Fibroblast of lung (primary cell): ENCODE data around the gene PIGC. TPM values are rescaled to one million over a fixed set of nuclear protein-coding genes. Genes with fewer than 3 reads are reported as not detected.

Source experiments
- DNase-seq, 2 donors: peaks; one replicate each; pipeline versions ENCODE4 v3.0.0 to v3.0.0-alpha.2; 2010; ENCODE audit warnings: low read depth in 2 of 2
- H2AFZ ChIP-seq: 2 replicates; pipeline ENCODE4 v1.5.1; 2012; ENCODE audit warnings: low read length, control low read depth, inconsistent platforms
- H3K27ac ChIP-seq: 2 replicates; pipeline ENCODE4 v1.5.1; 2011; ENCODE audit warnings: low read length, control low read depth; ENCODE audit not compliant: insufficient read depth
- H3K27me3 ChIP-seq: 2 replicates; pipeline ENCODE4 v1.5.1; 2011; ENCODE audit warnings: mild to moderate bottlenecking, low read length; ENCODE audit not compliant: control insufficient read depth, insufficient read depth
- H3K36me3 ChIP-seq: 2 replicates; pipeline ENCODE4 v1.5.1; 2011; ENCODE audit warnings: low read length; ENCODE audit not compliant: control insufficient read depth, insufficient read depth
- H3K4me1 ChIP-seq: 2 replicates; pipeline ENCODE4 v1.5.1; 2011; ENCODE audit warnings: low read length; ENCODE audit not compliant: control insufficient read depth, insufficient read depth; ENCODE audit errors: extremely low read depth
- H3K4me2 ChIP-seq: 2 replicates; pipeline ENCODE4 v1.5.1; 2011; ENCODE audit warnings: low read length, control low read depth; ENCODE audit not compliant: insufficient read depth; ENCODE audit errors: extremely low read depth
- H3K4me3 ChIP-seq, 4 experiments: fragments of 200-600 bp in 1 of 4; sonication (generic) in 1 of 4; replicated peaks in 1 of 4; 2 replicates each; pipeline ENCODE4 v1.5.1; 2011 to 2016; ENCODE audit warnings: low read length in 4 of 4, low read depth in 3 of 4, mild to moderate bottlenecking in 3 of 4, control low read depth in 2 of 4, inconsistent platforms in 1 of 4, mixed read lengths in 1 of 4; ENCODE audit not compliant: insufficient read depth in 1 of 4; ENCODE audit errors: control extremely low read depth in 1 of 4
- H3K79me2 ChIP-seq: 2 replicates; pipeline ENCODE4 v1.5.1; 2012; ENCODE audit warnings: mild to moderate bottlenecking, low read length, inconsistent platforms; ENCODE audit not compliant: control insufficient read depth, insufficient read depth
- H3K9ac ChIP-seq: 2 replicates; pipeline ENCODE4 v1.5.1; 2011; ENCODE audit warnings: mild to moderate bottlenecking, low read length, control low read depth; ENCODE audit not compliant: insufficient read depth
- H3K9me3 ChIP-seq: 2 replicates; pipeline ENCODE4 v1.5.1; 2012; ENCODE audit warnings: low read depth, low read length; ENCODE audit not compliant: control insufficient read depth, insufficient read depth
- H4K20me1 ChIP-seq: 2 replicates; pipeline ENCODE4 v1.5.1; 2011; ENCODE audit warnings: low read length; ENCODE audit not compliant: control insufficient read depth, insufficient read depth; ENCODE audit errors: extremely low read depth
- CTCF ChIP-seq, 2 donors: IDR thresholded peaks in 1 of 2; conservative IDR thresholded peaks in 1 of 2; 1 replicate in 1 of 2; 2 replicates in 1 of 2; pipeline ENCODE4 v1.5.1; 2011 to 2012; ENCODE audit warnings: low read length in 2 of 2, control low read depth in 1 of 2, inconsistent platforms in 1 of 2, low read depth in 1 of 2, mild to moderate bottlenecking in 1 of 2
- EZH2 ChIP-seq: IDR thresholded peaks from 2 replicates; pipeline ENCODE4 v1.5.1; 2012; ENCODE audit warnings: low read length, control low read depth, mild to moderate bottlenecking; ENCODE audit errors: missing control alignments
- polyA plus RNA-seq, 2 donors: library from polyadenylated mRNA; depleted of rRNA in 1 of 2; stranded (reverse) in 1 of 2; unstranded in 1 of 2; fragments of >200 nt; gene quantifications; 2 replicates each; pipeline ENCODE4 v1.2.1, GENCODE V29; 2011 to 2012; ENCODE audit warnings: missing spikeins in 1 of 2
- total RNA-seq: library from RNA; depleted of rRNA; stranded (reverse); fragments of >200 nt; gene quantifications from 2 replicates; pipeline ENCODE4 v1.2.1, GENCODE V29; 2014

Gene PIGC
- total and polyA plus RNA-seq, 2 donors (not counting 1 experiment from before 2014, with no cell fraction given), result 20.3 to 28.9 TPM

- H3K4me3 ChIP-seq, result no peak overlapping the region
- DNase-seq, result peak; percentile 49 to 64
- no peak overlapping the region for H3K27ac ChIP-seq
Observed at GRCh38 chr1:172398193-172398592, 45.7 kb downstream of the PIGC start.

GRCh38 chr1:172397633-172398032, 46.2 kb downstream of the PIGC start:
- H3K9ac ChIP-seq, result no peak overlapping the region
- no peak for DNase-seq
- no peak overlapping the region for H3K4me3 ChIP-seq
- H3K27me3 ChIP-seq, result no peaks in the 10 kb centered on the region
- no peaks in the 10 kb centered on the region for H4K20me1 ChIP-seq
- H3K4me2 ChIP-seq, result no peak overlapping the region
- H3K27ac ChIP-seq, result no peak overlapping the region
- H3K9me3 ChIP-seq, result no peaks in the 10 kb centered on the region
- H2AFZ ChIP-seq, result no peak overlapping the region
- no peaks in the 10 kb centered on the region for H3K36me3 ChIP-seq
- TF ChIP-seq EZH2 (no peak), CTCF (conservative IDR thresholded peaks at IDR 0.05 in 1 of 2, IDR thresholded peaks at IDR 0.05 in 1 of 2; ENCODE audit: low read depth in 1 of 2, low read length in 2 of 2) (no peak)
- H3K79me2 ChIP-seq, result no peaks in the 10 kb centered on the region
- H3K4me1 ChIP-seq, result peaks cover 2% of the 10 kb centered on the region

More at GRCh38 chr1:172398193-172398592, 45.7 kb downstream of the PIGC start:
- H3K4me1 ChIP-seq, result peaks cover 2% of the 10 kb centered on the region
- H3K9ac ChIP-seq, result no peak overlapping the region
- no peak overlapping the region for H3K4me2 ChIP-seq
- no peak for TF ChIP-seq CTCF (conservative IDR thresholded peaks at IDR 0.05 in 1 of 2, IDR thresholded peaks at IDR 0.05 in 1 of 2; ENCODE audit: low read depth in 1 of 2, low read length in 2 of 2)
- TF ChIP-seq EZH2, result no peak
- no peaks in the 10 kb centered on the region for H3K27me3 ChIP-seq
- no peak overlapping the region for H2AFZ ChIP-seq
- no peaks in the 10 kb centered on the region for H3K36me3 ChIP-seq
- H4K20me1 ChIP-seq, result no peaks in the 10 kb centered on the region
- no peaks in the 10 kb centered on the region for H3K79me2 ChIP-seq
- H3K9me3 ChIP-seq, result no peaks in the 10 kb centered on the region

GRCh38 chr1:172397221-172397620, 46.6 kb downstream of the PIGC start:
- no peaks in the 10 kb centered on the region for H3K9me3 ChIP-seq
- no peaks in the 10 kb centered on the region for H3K36me3 ChIP-seq
- H3K4me2 ChIP-seq, result no peak overlapping the region
- peak; percentile 58 to 90 for DNase-seq
- no peak overlapping the region for H3K4me3 ChIP-seq
- H3K4me1 ChIP-seq, result peaks cover 2% of the 10 kb centered on the region
- H3K79me2 ChIP-seq, result no peaks in the 10 kb centered on the region
- H4K20me1 ChIP-seq, result no peaks in the 10 kb centered on the region
- TF ChIP-seq EZH2 (no peak), CTCF (conservative IDR thresholded peaks at IDR 0.05 in 1 of 2, IDR thresholded peaks at IDR 0.05 in 1 of 2; ENCODE audit: low read depth in 1 of 2, low read length in 2 of 2) (no peak)
- H3K9ac ChIP-seq, result no peak overlapping the region
- no peak overlapping the region for H3K27ac ChIP-seq
- H2AFZ ChIP-seq, result no peak overlapping the region
- H3K27me3 ChIP-seq, result no peaks in the 10 kb centered on the region
